Non-pigmented ciliary epithelial cell (primary cell): ENCODE results near the gene HMSD.

Experiments used
- DNase-seq: peaks from one replicate; pipeline ENCODE4 v3.0.0-alpha.2; 2010; ENCODE audit warnings: low read depth

Gene HMSD

DNA sequence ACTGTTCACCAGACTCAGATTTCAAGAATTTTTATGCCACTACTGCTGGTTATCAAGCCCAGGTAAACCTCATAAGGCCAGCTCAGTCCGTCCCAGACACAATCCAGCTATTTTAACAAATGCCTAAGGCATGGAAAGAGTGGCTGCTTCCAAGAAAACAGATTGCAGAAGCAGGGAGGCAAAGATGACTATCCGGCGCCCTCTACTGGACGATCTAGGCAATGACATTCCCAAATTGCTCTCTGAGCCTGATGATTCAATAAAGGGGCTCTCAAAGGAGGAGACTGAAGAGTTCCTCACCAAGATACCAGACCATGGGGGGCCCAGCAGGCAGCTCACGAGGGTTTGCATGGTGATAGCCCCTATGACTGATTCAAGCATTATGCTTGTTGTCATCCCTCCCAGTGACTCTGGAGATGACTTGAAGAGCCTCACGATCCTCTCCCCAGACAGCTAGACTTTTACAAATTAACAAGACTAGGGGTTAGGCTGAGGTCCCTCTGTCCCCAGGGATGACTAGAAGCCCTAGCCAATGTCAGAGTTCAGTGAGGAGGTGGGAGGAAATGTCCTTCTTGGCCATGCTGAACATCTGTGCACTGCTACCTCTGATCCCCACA, 45.8 kb downstream of the HMSD start:
- no peak for DNase-seq

DNA sequence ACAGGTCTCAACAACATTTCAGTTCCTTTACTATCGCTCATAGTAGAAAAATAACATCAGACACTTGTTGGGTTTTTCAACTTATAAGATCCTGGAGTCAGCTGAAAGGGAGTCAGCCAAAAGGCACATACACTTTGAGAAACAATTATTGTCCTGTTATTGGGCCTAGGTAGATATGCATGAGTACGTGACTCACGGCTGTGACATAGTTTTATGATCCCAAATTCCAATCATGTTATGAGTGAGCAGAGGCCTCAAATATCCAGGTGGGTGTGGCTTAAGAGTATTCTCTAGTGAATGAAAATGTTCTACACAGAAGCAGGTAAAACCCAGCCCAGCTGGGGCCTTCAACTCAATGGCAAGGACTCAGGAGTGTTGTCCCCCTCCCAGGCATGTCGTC, 47.9 kb downstream of the HMSD start:
- no peak for DNase-seq

DNA sequence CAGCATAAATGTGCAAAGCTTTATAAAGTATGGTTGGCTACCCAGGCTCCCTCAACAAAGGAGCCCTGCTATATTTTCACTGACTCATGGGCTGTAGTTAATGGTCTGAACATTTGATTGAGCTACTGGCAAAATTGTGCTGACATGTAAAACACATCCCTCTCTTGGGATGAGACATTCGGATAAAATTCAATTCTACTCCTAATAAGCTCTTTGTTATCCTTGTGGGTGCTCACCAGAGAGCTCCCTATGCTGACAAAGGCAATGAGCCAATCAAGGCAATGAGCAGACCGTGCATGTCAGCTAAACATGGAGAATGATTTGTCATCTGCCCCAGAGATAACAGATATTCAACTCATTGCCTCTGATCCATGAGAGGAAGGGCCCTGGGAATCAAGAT, 48.5 kb downstream of the HMSD start:
- no peak for DNase-seq

DNA sequence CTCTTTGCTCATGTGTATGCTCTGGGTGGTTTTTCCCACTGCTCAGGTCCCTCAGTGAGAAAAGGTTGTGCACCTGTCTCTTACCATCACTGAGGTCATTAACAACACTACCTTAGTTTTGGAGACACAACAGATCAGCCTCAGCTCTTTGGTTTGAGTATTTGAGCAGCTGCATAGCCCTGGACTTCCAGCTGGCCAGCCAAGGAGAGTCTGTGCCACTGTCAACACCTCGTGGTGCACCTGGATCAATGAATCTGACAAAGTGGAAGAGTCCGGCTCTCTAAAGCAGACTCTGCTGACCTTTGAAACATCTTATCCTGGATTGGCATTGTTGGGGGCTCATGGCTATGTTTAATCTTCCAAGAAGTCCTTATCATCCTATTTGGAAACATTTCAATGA, 50.8 kb downstream of the HMSD start:
- DNase-seq: no peak

DNA sequence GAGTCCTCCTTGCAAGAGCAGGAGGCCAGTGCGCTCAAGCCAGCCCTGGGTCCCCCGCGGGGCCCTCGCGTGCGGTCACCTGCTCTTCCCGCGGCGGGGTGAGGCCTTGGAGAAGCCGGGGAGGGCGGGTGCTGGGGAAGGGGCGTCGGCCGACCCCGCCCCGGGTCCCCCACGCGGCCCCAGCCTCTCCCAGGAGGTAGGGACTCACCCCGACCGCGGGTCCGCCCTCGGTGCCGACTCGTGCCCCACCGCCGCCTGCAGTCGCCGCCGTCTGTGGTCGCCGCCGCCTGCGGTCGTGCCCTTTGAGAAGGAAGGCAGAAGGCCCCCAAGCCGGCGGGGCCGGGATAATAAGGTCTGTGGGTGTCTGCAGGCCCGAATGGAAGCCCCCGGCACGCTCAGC, 53.5 kb downstream of the HMSD start:
- DNase-seq: no peak

DNA sequence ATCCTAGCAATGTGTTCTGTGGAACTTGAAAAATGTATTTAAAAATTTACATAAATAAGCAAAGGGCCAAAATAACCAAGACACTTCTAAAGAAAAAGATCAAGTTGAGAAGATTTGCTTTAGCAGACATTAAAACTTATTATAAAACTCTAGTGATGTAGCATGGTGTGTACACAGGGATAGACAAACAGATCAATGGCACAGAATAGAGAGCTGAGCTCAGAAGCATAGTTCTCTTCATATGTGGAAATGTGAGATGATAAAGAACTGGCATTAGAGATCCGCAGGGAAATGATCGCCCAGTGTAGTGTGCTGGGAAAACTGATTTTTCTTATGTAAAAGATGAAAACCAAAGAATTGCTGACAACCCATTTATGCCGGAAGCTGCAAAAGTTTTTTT, 60.2 kb downstream of the HMSD start:
- no peak for DNase-seq
